OCI-LY1 (cell line): Measurements from ENCODE around the gene NRDC.

Source experiments
- H2AFZ ChIP-seq: fragments of 200-600 bp; sonication (generic), shearing (Covaris generic); 2 replicates; pipeline ENCODE4 v1.6.0; 2014; ENCODE audit warnings: antibody characterized with exemption, mild to moderate bottlenecking, low read length
- H3F3A ChIP-seq: fragments of 200-600 bp; sonication (generic), shearing (Covaris generic); 2 replicates; pipeline ENCODE4 v1.6.0; 2014; ENCODE audit warnings: mild to moderate bottlenecking, antibody characterized with exemption, low read length, moderate library complexity; ENCODE audit not compliant: insufficient read depth
- H3K27ac ChIP-seq: fragments of 200-600 bp; sonication (generic); 2 replicates; pipeline ENCODE4 v1.5.1; 2014; ENCODE audit warnings: low read length, mixed run types, mild to moderate bottlenecking, low read depth; ENCODE audit not compliant: poor library complexity, severe bottlenecking
- H3K27me3 ChIP-seq: fragments of 200-600 bp; sonication (generic); 2 replicates; pipeline ENCODE4 v1.6.0; 2014; ENCODE audit warnings: antibody characterized with exemption, mild to moderate bottlenecking, low read length, moderate library complexity; ENCODE audit not compliant: insufficient read depth
- H3K36me3 ChIP-seq: fragments of 200-600 bp; sonication (generic); 2 replicates; pipeline ENCODE4 v1.6.1; 2014; ENCODE audit warnings: mild to moderate bottlenecking, antibody characterized with exemption, low read length, moderate library complexity, mixed read lengths; ENCODE audit not compliant: insufficient read depth
- H3K4me1 ChIP-seq: fragments of 200-600 bp; sonication (generic); 2 replicates; pipeline ENCODE4 v1.5.1; 2014; ENCODE audit warnings: mild to moderate bottlenecking, low read length, moderate library complexity; ENCODE audit not compliant: insufficient read depth, severe bottlenecking
- H3K4me2 ChIP-seq: fragments of 200-600 bp; sonication (generic), shearing (Covaris generic); 2 replicates; pipeline ENCODE4 v1.6.1; 2014; ENCODE audit warnings: low read length
- H3K4me3 ChIP-seq: fragments of 200-600 bp; sonication (generic); 2 replicates; pipeline ENCODE4 v1.5.1; 2014; ENCODE audit warnings: low read length, low read depth, mild to moderate bottlenecking, mixed read lengths; ENCODE audit not compliant: poor library complexity, severe bottlenecking
- H3K79me2 ChIP-seq: fragments of 200-600 bp; shearing (Covaris generic); 2 replicates; pipeline ENCODE4 v1.6.1; 2016; ENCODE audit warnings: mixed run types, low read length, mixed read lengths; ENCODE audit not compliant: insufficient read depth
- H3K9ac ChIP-seq: fragments of 200-600 bp; sonication (generic), shearing (Covaris generic); 2 replicates; pipeline ENCODE4 v1.6.1; 2014; ENCODE audit warnings: mild to moderate bottlenecking, low read length, mixed read lengths
- H3K9me2 ChIP-seq: fragments of 200-600 bp; sonication (generic), shearing (Covaris generic); 2 replicates; pipeline ENCODE4 v1.6.1; 2014; ENCODE audit warnings: low read depth, mild to moderate bottlenecking, low read length, mixed read lengths
- H3K9me3 ChIP-seq: fragments of 200-600 bp; shearing (Covaris generic); 2 replicates; pipeline ENCODE4 v1.6.1; 2014; ENCODE audit warnings: low read length, mixed read lengths
- H4K20me1 ChIP-seq: fragments of 200-600 bp; sonication (generic), shearing (Covaris generic); 2 replicates; pipeline ENCODE4 v1.6.0; 2016; ENCODE audit warnings: mild to moderate bottlenecking, low read length; ENCODE audit not compliant: insufficient read depth
- EZH2 ChIP-seq: fragments of 200-600 bp; sonication (generic), shearing (Covaris generic); IDR thresholded peaks from 2 replicates; pipeline ENCODE4 v1.8.0; 2017; ENCODE audit warnings: borderline replicate concordance, mixed run types, mild to moderate bottlenecking, antibody characterized with exemption, low read length, moderate library complexity, mixed read lengths
- TF ChIP-seq, protein P1 (sequence below): fragments of 200-600 bp; sonication (generic), shearing (Covaris generic); IDR thresholded peaks from 2 replicates; pipeline ENCODE4 v1.5.1; 2017; ENCODE audit warnings: mild to moderate bottlenecking, antibody characterized with exemption, low read length, moderate library complexity, mixed read lengths

Gene NRDC

DNA sequence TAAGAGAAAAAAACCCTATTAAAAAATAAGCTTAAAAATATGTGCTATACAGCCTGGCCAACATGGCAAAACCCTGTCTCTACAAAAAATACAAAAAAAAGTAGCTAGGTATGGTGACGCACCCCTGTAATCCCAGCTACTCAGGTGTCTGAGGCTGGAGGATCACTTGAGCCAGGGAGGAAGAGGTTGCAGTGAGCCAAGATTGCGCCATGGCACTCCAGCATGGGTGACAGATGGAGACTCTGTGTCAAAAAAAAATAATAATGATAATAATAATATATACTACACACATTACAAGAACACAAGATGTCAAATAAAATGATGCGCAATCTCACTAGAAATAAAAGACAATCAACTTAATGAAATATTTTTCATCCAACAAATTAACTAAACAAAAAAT lies 22.9 kb downstream of the NRDC start:
- Histone ChIP-seq H3K9me3 (no peaks in the 10 kb centered on the region), H3K9me2 (no peaks in the 10 kb centered on the region), H3K36me3 (peaks cover 12% of the 10 kb centered on the region; the same call in 1 of the 2 replicates), H4K20me1 (no peaks in the 10 kb centered on the region), H3K4me3 (no peak overlapping the region), H3K27me3 (no peaks in the 10 kb centered on the region), H3K4me1 (no peaks in the 10 kb centered on the region), H3K4me2 (no peak overlapping the region), H3K27ac (no peak overlapping the region), H2AFZ (no peak overlapping the region), H3F3A (no peaks in the 10 kb centered on the region), H3K79me2 (peaks cover 4% of the 10 kb centered on the region), H3K9ac (no peak overlapping the region)
- TF ChIP-seq, protein P1, sequence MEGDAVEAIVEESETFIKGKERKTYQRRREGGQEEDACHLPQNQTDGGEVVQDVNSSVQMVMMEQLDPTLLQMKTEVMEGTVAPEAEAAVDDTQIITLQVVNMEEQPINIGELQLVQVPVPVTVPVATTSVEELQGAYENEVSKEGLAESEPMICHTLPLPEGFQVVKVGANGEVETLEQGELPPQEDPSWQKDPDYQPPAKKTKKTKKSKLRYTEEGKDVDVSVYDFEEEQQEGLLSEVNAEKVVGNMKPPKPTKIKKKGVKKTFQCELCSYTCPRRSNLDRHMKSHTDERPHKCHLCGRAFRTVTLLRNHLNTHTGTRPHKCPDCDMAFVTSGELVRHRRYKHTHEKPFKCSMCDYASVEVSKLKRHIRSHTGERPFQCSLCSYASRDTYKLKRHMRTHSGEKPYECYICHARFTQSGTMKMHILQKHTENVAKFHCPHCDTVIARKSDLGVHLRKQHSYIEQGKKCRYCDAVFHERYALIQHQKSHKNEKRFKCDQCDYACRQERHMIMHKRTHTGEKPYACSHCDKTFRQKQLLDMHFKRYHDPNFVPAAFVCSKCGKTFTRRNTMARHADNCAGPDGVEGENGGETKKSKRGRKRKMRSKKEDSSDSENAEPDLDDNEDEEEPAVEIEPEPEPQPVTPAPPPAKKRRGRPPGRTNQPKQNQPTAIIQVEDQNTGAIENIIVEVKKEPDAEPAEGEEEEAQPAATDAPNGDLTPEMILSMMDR = no peak
- TF ChIP-seq EZH2 = no peak

DNA sequence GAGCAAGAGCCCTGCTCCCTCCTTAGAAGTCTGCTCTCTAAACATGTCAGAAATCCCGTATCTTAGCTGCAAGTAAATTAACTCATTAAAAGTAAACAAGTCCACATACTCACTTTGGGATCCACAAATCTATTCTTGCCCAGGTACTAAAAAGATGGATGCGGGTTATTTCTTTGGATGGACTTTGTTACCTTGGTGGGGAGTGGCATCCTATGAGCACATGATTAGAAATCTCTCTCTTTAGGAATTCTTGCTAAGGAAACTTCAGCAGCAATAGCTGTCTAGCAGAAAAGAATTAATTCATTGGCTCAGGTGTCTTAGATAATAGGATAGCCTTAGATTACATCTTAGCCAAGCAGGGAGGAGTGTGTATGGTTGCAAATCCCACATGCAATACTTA lies 25.2 kb downstream of the NRDC start:
- H3K4me3 ChIP-seq = no peak overlapping the region
- no peaks in the 10 kb centered on the region for H3F3A ChIP-seq
- H2AFZ ChIP-seq = no peak overlapping the region
- no peak for TF ChIP-seq EZH2
- TF ChIP-seq, protein P1 = no peak
- H3K9me3 ChIP-seq = no peaks in the 10 kb centered on the region
- no peak overlapping the region for H3K4me2 ChIP-seq
- H3K4me1 ChIP-seq = no peaks in the 10 kb centered on the region
- no peaks in the 10 kb centered on the region for H3K9me2 ChIP-seq
- H4K20me1 ChIP-seq = no peaks in the 10 kb centered on the region
- no peak overlapping the region for H3K27ac ChIP-seq
- no peaks in the 10 kb centered on the region for H3K79me2 ChIP-seq
- peaks cover 12% of the 10 kb centered on the region; the same call in 1 of the 2 replicates for H3K36me3 ChIP-seq
- H3K9ac ChIP-seq = no peak overlapping the region
- H3K27me3 ChIP-seq = no peaks in the 10 kb centered on the region

DNA sequence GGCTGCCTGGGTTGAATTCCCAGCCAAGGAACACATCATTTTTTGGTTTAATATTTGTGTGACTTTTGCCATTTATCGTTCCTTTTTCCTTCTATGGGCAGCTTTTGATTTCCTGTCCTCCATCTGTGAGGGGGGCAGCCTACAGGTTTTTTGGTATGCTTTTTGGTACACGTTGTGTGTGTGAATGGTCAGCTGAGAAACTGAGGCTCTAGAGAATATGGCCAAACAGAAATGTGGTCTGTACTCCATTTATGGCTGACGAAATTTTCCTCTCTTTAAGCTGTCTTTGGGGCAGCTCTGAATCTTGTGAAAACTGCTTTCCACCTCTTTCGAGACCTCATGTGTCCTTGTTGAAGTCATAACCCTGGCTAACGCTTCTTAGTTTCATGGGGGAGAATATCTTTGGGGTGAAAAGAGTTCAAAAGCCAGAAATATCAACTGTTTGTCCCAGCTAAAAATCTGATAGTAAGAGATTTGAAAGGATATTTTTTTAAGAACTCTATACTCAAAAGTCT lies 26.6 kb downstream of the NRDC start:
- Histone ChIP-seq H3K79me2 (no peaks in the 10 kb centered on the region), H3K9me3 (no peaks in the 10 kb centered on the region), H3K36me3 (peaks cover 18% of the 10 kb centered on the region), H3K27me3 (no peaks in the 10 kb centered on the region), H3K9me2 (no peaks in the 10 kb centered on the region), H3K4me3 (no peak overlapping the region), H3K27ac (no peak overlapping the region), H3F3A (no peaks in the 10 kb centered on the region), H3K4me2 (no peak overlapping the region), H3K4me1 (no peaks in the 10 kb centered on the region), H2AFZ (no peak overlapping the region), H4K20me1 (no peaks in the 10 kb centered on the region), H3K9ac (no peak overlapping the region)
- TF ChIP-seq, protein P1 = no peak
- TF ChIP-seq EZH2 = no peak
